ENCODE measurements around the gene FHOD1. TPM values are rescaled to one million over a fixed set of nuclear protein-coding genes. Genes with fewer than 3 reads are reported as not detected.

FHOD1 gene
- total and polyA plus RNA-seq, 2 of the 13 experiments (the other 11 are each of a cell fraction or from before 2014, with no cell fraction given) = 20.0 to 20.8 TPM

DNA sequence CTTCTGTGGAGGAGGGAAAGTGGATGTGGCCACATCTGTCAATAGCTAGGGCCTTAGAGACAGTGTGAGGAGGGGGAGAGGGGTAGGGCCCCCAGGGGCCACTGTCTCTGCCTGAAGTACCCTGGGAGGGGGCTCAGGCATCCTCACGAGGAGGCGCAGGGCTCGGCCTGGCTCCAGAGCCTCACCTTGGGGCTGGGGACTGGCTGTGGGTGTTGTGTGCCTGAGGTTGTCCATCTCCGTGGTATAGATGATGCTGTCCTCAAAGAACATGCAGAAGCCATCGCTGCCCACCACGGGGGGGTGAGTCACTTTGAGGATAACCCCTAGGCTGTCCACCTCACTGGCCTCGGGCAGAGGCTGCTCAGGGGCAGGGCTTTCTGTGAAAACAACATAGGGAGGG lies 44.2 kb upstream of the FHOD1 start (continued):
- TF ChIP-seq, protein P1, sequence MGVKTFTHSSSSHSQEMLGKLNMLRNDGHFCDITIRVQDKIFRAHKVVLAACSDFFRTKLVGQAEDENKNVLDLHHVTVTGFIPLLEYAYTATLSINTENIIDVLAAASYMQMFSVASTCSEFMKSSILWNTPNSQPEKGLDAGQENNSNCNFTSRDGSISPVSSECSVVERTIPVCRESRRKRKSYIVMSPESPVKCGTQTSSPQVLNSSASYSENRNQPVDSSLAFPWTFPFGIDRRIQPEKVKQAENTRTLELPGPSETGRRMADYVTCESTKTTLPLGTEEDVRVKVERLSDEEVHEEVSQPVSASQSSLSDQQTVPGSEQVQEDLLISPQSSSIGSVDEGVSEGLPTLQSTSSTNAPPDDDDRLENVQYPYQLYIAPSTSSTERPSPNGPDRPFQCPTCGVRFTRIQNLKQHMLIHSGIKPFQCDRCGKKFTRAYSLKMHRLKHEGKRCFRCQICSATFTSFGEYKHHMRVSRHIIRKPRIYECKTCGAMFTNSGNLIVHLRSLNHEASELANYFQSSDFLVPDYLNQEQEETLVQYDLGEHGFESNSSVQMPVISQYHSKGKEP (CRISPR knock-in tag; IDR thresholded peaks at IDR 0.05) = no peak
- TF ChIP-seq ZNF329 (CRISPR knock-in tag; IDR thresholded peaks at IDR 0.05; ENCODE audit: low read depth) (no peak), ZNF678 (CRISPR knock-in tag; IDR thresholded peaks at IDR 0.05) (no peak), ARNT2 (CRISPR knock-in tag; IDR thresholded peaks at IDR 0.05; ENCODE audit: low read depth) (no peak)
- TF ChIP-seq, protein P2, sequence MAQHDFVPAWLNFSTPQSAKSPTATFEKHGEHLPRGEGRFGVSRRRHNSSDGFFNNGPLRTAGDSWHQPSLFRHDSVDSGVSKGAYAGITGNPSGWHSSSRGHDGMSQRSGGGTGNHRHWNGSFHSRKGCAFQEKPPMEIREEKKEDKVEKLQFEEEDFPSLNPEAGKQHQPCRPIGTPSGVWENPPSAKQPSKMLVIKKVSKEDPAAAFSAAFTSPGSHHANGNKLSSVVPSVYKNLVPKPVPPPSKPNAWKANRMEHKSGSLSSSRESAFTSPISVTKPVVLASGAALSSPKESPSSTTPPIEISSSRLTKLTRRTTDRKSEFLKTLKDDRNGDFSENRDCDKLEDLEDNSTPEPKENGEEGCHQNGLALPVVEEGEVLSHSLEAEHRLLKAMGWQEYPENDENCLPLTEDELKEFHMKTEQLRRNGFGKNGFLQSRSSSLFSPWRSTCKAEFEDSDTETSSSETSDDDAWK (CRISPR knock-in tag; IDR thresholded peaks at IDR 0.05) = no peak
- TF ChIP-seq, protein P3, sequence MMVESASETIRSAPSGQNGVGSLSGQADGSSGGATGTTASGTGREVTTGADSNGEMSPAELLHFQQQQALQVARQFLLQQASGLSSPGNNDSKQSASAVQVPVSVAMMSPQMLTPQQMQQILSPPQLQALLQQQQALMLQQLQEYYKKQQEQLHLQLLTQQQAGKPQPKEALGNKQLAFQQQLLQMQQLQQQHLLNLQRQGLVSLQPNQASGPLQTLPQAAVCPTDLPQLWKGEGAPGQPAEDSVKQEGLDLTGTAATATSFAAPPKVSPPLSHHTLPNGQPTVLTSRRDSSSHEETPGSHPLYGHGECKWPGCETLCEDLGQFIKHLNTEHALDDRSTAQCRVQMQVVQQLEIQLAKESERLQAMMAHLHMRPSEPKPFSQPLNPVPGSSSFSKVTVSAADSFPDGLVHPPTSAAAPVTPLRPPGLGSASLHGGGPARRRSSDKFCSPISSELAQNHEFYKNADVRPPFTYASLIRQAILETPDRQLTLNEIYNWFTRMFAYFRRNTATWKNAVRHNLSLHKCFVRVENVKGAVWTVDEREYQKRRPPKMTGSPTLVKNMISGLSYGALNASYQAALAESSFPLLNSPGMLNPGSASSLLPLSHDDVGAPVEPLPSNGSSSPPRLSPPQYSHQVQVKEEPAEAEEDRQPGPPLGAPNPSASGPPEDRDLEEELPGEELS (CRISPR knock-in tag; IDR thresholded peaks at IDR 0.05) = no peak

DNA sequence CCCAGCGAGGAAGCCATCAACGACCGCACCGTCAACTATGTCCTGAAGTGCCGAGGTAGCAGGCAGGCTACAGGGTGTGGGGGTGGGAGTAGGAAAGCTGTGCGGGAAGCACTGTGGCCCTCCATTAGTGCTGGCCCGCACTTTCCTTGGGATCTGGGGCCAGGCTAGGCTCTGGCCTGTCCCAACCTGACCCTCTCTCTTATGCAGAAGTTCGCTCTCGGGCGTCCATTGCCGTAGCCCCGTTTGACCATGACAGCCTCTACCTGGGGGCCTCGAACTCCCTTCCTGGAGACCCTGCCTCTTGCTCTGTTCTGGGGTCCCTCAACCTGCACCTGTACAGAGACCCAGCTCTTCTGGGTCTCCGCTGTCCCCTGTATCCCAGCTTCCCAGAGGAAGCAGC lies 40.7 kb upstream of the FHOD1 start:
- ChIA-PET CTCF (ENCODE audit: low intra/inter-chr PET ratio, low total read pairs) (no interaction called here), POLR2A (no interaction called here)
- no peaks in the 10 kb centered on the region for H4K20me1 ChIP-seq (ENCODE audit: insufficient read depth, low read length)
- WGBS (ENCODE audit: low lambda C conversion rate) = 95% methylated on average over 14 of the region's 14 CpGs
- H2AFZ ChIP-seq (ENCODE audit: low read length) = no peak overlapping the region
- H3K36me3 ChIP-seq (replicated peaks in 1 of 2; ENCODE audit: control insufficient read depth in 1 of 2, insufficient read depth in 2 of 2, low read length in 2 of 2) = no peaks in the 10 kb centered on the region
- no peaks in the 10 kb centered on the region for H3K4me1 ChIP-seq (ENCODE audit: insufficient read depth, low read length)
- H3K27ac ChIP-seq (ENCODE audit: extremely low read length, insufficient read depth, low read length) = no peak overlapping the region
- peaks cover 0 to 3% of the 10 kb centered on the region in 2 experiments; a peak in 1 of 5 replicates for H3K27me3 ChIP-seq (ENCODE audit: control insufficient read depth in 1 of 2, insufficient read depth in 2 of 2, low read length in 2 of 2)
- H3K4me3 ChIP-seq (replicated peaks in 1 of 3; ENCODE audit: insufficient read depth in 1 of 3, low read depth in 2 of 3, low read length in 3 of 3) = no peak overlapping the region
- no peak overlapping the region for H3K4me2 ChIP-seq (ENCODE audit: low read depth, low read length)
- H3K9ac ChIP-seq (ENCODE audit: insufficient read depth, low read depth, low read length) = no peak overlapping the region
- DNase-seq (ENCODE audit: low spot score) (no peak), FAIRE-seq (no peak), ATAC-seq (no peak)
- intact Hi-C loops (cut with micrococcal nuclease; ENCODE audit: unreplicated experiment) = no loop called here
- H3K79me2 ChIP-seq (ENCODE audit: insufficient read depth, low read length) = no peaks in the 10 kb centered on the region
- BruUV-seq (replicated peaks) = no TSS peak
- in situ Hi-C loops (cut with HindIII; ENCODE audit: extremely low pct_ligation_motif_present, low pct_unique_long_range_greater_than_20kb) = no loop called here
- no peaks in the 10 kb centered on the region for H3K9me3 ChIP-seq (ENCODE audit: low read length)
- no peak for TF ChIP-seq ZMYM4 (CRISPR knock-in tag; IDR thresholded peaks at IDR 0.05)
- TF ChIP-seq, protein P4, sequence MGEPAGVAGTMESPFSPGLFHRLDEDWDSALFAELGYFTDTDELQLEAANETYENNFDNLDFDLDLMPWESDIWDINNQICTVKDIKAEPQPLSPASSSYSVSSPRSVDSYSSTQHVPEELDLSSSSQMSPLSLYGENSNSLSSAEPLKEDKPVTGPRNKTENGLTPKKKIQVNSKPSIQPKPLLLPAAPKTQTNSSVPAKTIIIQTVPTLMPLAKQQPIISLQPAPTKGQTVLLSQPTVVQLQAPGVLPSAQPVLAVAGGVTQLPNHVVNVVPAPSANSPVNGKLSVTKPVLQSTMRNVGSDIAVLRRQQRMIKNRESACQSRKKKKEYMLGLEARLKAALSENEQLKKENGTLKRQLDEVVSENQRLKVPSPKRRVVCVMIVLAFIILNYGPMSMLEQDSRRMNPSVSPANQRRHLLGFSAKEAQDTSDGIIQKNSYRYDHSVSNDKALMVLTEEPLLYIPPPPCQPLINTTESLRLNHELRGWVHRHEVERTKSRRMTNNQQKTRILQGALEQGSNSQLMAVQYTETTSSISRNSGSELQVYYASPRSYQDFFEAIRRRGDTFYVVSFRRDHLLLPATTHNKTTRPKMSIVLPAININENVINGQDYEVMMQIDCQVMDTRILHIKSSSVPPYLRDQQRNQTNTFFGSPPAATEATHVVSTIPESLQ (CRISPR knock-in tag; conservative IDR thresholded peaks at IDR 0.05) = no peak
- TF ChIP-seq, protein P5, sequence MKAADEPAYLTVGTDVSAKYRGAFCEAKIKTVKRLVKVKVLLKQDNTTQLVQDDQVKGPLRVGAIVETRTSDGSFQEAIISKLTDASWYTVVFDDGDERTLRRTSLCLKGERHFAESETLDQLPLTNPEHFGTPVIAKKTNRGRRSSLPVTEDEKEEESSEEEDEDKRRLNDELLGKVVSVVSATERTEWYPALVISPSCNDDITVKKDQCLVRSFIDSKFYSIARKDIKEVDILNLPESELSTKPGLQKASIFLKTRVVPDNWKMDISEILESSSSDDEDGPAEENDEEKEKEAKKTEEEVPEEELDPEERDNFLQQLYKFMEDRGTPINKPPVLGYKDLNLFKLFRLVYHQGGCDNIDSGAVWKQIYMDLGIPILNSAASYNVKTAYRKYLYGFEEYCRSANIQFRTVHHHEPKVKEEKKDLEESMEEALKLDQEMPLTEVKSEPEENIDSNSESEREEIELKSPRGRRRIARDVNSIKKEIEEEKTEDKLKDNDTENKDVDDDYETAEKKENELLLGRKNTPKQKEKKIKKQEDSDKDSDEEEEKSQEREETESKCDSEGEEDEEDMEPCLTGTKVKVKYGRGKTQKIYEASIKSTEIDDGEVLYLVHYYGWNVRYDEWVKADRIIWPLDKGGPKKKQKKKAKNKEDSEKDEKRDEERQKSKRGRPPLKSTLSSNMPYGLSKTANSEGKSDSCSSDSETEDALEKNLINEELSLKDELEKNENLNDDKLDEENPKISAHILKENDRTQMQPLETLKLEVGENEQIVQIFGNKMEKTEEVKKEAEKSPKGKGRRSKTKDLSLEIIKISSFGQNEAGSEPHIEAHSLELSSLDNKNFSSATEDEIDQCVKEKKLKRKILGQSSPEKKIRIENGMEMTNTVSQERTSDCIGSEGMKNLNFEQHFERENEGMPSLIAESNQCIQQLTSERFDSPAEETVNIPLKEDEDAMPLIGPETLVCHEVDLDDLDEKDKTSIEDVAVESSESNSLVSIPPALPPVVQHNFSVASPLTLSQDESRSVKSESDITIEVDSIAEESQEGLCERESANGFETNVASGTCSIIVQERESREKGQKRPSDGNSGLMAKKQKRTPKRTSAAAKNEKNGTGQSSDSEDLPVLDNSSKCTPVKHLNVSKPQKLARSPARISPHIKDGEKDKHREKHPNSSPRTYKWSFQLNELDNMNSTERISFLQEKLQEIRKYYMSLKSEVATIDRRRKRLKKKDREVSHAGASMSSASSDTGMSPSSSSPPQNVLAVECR (CRISPR knock-in tag; IDR thresholded peaks at IDR 0.05; ENCODE audit: borderline replicate concordance) = no peak
- TF ChIP-seq, protein P6, sequence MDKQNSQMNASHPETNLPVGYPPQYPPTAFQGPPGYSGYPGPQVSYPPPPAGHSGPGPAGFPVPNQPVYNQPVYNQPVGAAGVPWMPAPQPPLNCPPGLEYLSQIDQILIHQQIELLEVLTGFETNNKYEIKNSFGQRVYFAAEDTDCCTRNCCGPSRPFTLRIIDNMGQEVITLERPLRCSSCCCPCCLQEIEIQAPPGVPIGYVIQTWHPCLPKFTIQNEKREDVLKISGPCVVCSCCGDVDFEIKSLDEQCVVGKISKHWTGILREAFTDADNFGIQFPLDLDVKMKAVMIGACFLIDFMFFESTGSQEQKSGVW (CRISPR knock-in tag; IDR thresholded peaks at IDR 0.05; ENCODE audit: borderline replicate concordance) = no peak
